Duodenal mucosa (tissue), 2 donors: Measurements from ENCODE around the gene COL4A6.
A peak's percentile ranks its signal among the peaks of the same experiment; 100 is the strongest.
"Not testable (repeated sequence)": the region's sequence is repeated elsewhere in the genome, so short reads cannot be mapped to it uniquely, and the experiment has no call there.

ENCODE experiments used
- H3K27ac ChIP-seq: one replicate; pipeline ENCODE4 v1.7.0; 2013; ENCODE audit warnings: low read depth, low read length
- H3K27me3 ChIP-seq, 2 donors: one replicate each; pipeline ENCODE4 v1.7.0; 2013; ENCODE audit warnings: low read length in 2 of 2, control low read depth in 1 of 2; ENCODE audit not compliant: insufficient read depth in 2 of 2, control insufficient read depth in 1 of 2
- H3K36me3 ChIP-seq, 2 donors: one replicate each; pipeline ENCODE4 v1.7.0; 2013; ENCODE audit warnings: low read length in 2 of 2, control low read depth in 1 of 2; ENCODE audit not compliant: insufficient read depth in 2 of 2, control insufficient read depth in 1 of 2
- H3K4me1 ChIP-seq, 2 donors: one replicate each; pipeline ENCODE4 v1.7.0; 2013; ENCODE audit warnings: low read length in 2 of 2, control low read depth in 1 of 2; ENCODE audit not compliant: insufficient read depth in 2 of 2, control insufficient read depth in 1 of 2
- H3K4me3 ChIP-seq, 2 donors: one replicate each; pipeline ENCODE4 v1.7.0; 2013; ENCODE audit warnings: low read length in 2 of 2, low read depth in 1 of 2
- H3K9ac ChIP-seq, 2 donors: one replicate each; pipeline ENCODE4 v1.7.0; 2013; ENCODE audit warnings: low read length in 2 of 2, low read depth in 1 of 2
- H3K9me3 ChIP-seq, 2 donors: one replicate each; pipeline ENCODE4 v1.7.0; 2013; ENCODE audit warnings: low read length in 2 of 2, control low read depth in 1 of 2; ENCODE audit not compliant: control insufficient read depth in 1 of 2

Gene COL4A6

GRCh38 chrX:108438110-108438623, at the start of gene COL4A6:
Gene COL4A6 (minus strand): TSS chrX:108438422. CDS start chrX:108438196, 226 bp downstream.
- Histone ChIP-seq H3K4me1 (no peaks in the 10 kb centered on the region), H3K36me3 (no peaks in the 10 kb centered on the region), H3K9me3 (no peaks in the 10 kb centered on the region), H3K27ac (no peak within 1 kb of the TSS), H3K4me3 (peak within 1 kb of the TSS; percentile 28 to 67), H3K9ac (no peak within 1 kb of the TSS), H3K27me3 (peaks cover 4 to 5% of the 10 kb centered on the region in 2 donors)

- no peak overlapping the region for H3K4me3 ChIP-seq
- H3K27me3 ChIP-seq: no peaks in the 10 kb centered on the region
- no peaks in the 10 kb centered on the region for H3K4me1 ChIP-seq
- H3K9ac ChIP-seq: no peak overlapping the region
- H3K36me3 ChIP-seq: no peaks in the 10 kb centered on the region
- H3K9me3 ChIP-seq: no peaks in the 10 kb centered on the region
- no peak overlapping the region for H3K27ac ChIP-seq
Measured at GRCh38 chrX:108485960-108486359, 47.7 kb upstream of the COL4A6 start.

GRCh38 chrX:108484251-108484650, 46.0 kb upstream of the COL4A6 start:
- no peaks in the 10 kb centered on the region for H3K4me1 ChIP-seq

GRCh38 chrX:108481528-108481927, 43.3 kb upstream of the COL4A6 start:
- H3K36me3 ChIP-seq, H3K9ac ChIP-seq, H3K9me3 ChIP-seq, H3K27ac ChIP-seq, H3K4me1 ChIP-seq, H3K4me3 ChIP-seq, H3K27me3 ChIP-seq: not testable (repeated sequence)

More at GRCh38 chrX:108484251-108484650, 46.0 kb upstream of the COL4A6 start:
- H3K36me3 ChIP-seq: no peaks in the 10 kb centered on the region
- no peaks in the 10 kb centered on the region for H3K27me3 ChIP-seq
- H3K27ac ChIP-seq: no peak overlapping the region
- H3K9ac ChIP-seq: no peak overlapping the region
- no peak overlapping the region for H3K4me3 ChIP-seq
- H3K9me3 ChIP-seq: no peaks in the 10 kb centered on the region

GRCh38 chrX:108473979-108474378, 35.8 kb upstream of the COL4A6 start:
- Histone ChIP-seq H3K4me3 (no peak overlapping the region), H3K9ac (no peak overlapping the region), H3K27ac (no peak overlapping the region), H3K4me1 (no peaks in the 10 kb centered on the region), H3K36me3 (no peaks in the 10 kb centered on the region), H3K9me3 (no peaks in the 10 kb centered on the region), H3K27me3 (no peaks in the 10 kb centered on the region)

GRCh38 chrX:108468486-108468885, 30.3 kb upstream of the COL4A6 start:
- H3K36me3 ChIP-seq: no peaks in the 10 kb centered on the region
- H3K27ac ChIP-seq: no peak overlapping the region
- H3K9ac ChIP-seq: no peak overlapping the region
- H3K4me3 ChIP-seq: no peak overlapping the region
- H3K4me1 ChIP-seq: no peaks in the 10 kb centered on the region
- no peaks in the 10 kb centered on the region for H3K27me3 ChIP-seq
- no peaks in the 10 kb centered on the region for H3K9me3 ChIP-seq

GRCh38 chrX:108464604-108465003, 26.4 kb upstream of the COL4A6 start:
- Histone ChIP-seq H3K27ac (no peak overlapping the region), H3K4me3 (no peak overlapping the region), H3K36me3 (no peaks in the 10 kb centered on the region), H3K9ac (no peak overlapping the region), H3K9me3 (no peaks in the 10 kb centered on the region), H3K27me3 (no peaks in the 10 kb centered on the region), H3K4me1 (no peaks in the 10 kb centered on the region)

- Histone ChIP-seq H3K27me3 (no peaks in the 10 kb centered on the region), H3K36me3 (no peaks in the 10 kb centered on the region), H3K9ac (no peak overlapping the region), H3K9me3 (no peaks in the 10 kb centered on the region), H3K27ac (no peak overlapping the region), H3K4me1 (no peaks in the 10 kb centered on the region), H3K4me3 (no peak overlapping the region)
Measured at GRCh38 chrX:108456971-108457477, 18.8 kb upstream of the COL4A6 start.

- Histone ChIP-seq H3K36me3 (no peaks in the 10 kb centered on the region), H3K9me3 (no peaks in the 10 kb centered on the region), H3K27ac (no peak overlapping the region), H3K27me3 (no peaks in the 10 kb centered on the region), H3K4me1 (no peaks in the 10 kb centered on the region), H3K4me3 (no peak overlapping the region), H3K9ac (no peak overlapping the region)
Measured at GRCh38 chrX:108453841-108454240, 15.6 kb upstream of the COL4A6 start.

GRCh38 chrX:108447303-108447702, 9.1 kb upstream of the COL4A6 start:
- H3K27ac ChIP-seq: no peak overlapping the region
- no peak overlapping the region for H3K9ac ChIP-seq
- no peaks in the 10 kb centered on the region for H3K27me3 ChIP-seq
- H3K9me3 ChIP-seq: no peaks in the 10 kb centered on the region
- H3K4me1 ChIP-seq: no peaks in the 10 kb centered on the region
- H3K36me3 ChIP-seq: no peaks in the 10 kb centered on the region
- no peak overlapping the region for H3K4me3 ChIP-seq
